ENCODE data around the gene IKBIP. TPM values are rescaled to one million over a fixed set of nuclear protein-coding genes. Genes with fewer than 3 reads are reported as not detected.
"Not testable (repeated sequence)": the region's sequence is repeated elsewhere in the genome, so short reads cannot be mapped to it uniquely, and the experiment has no call there.

IKBIP gene
- total RNA-seq, 1 donor from 2014 or later = 74.2 TPM

- no peak for DNase-seq (ENCODE audit: extremely low read depth, low read depth, low spot score)
These were observed 6.6 kb downstream of the IKBIP start for GRCh38 chr12:98638009-98638408.

GRCh38 chr12:98637068-98637467 lies 7.5 kb downstream of the IKBIP start:
- DNase-seq (ENCODE audit: extremely low read depth, low read depth, low spot score) = no peak

DNA sequence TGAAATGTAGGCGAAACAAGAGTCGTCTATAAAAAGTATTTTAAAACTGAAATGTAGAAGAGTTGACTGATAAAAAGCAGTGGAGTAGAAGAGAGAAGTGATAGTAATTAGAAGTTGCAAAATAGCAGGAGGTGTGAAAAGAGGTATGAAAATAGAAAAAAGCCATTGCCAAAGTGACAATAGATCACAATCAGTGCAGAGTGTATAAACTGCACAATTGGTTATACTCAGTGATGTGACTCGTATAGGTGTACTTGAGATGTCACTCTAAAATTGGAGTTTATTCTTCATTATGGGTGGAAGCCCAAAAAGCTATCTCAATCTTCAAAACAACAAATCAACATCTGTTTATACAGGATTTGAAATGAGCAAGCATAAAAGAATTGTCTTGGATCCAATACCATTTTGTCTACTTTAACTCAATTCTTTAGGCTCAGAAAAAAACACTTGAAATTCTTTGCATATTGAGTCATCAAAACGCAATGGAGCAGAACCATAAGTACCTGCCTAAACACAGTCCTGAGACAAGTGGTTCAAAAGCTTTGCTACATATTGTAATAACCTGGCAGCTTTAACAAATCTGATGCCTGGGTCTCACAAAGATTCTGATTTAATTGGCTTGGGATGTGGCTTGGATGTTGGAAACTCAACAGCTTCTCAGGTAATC lies 8.8 kb downstream of the IKBIP start:
- peak; percentile 27 for DNase-seq (ENCODE audit: extremely low read depth, low read depth, low spot score)

DNA sequence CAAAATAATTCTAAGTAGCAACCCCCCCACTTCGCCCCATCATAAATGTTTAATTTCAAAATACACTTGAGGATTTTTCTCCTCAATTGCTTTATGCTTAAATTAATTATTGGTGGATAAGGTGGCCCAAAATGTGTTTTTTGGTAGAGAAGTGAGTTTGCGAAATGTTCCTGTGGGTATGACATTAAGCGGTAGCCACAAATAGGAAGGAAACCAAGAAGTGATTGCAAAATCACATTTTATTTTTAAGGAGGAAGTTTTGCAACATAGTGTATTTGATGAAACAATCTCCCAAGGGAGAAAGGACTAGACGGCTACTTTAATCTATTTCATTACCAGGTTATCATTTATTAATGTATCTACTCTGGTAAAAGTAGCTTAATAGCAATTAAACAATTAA lies 25.6 kb downstream of the IKBIP start:
- DNase-seq (ENCODE audit: extremely low read depth, low read depth, low spot score) = no peak

DNA sequence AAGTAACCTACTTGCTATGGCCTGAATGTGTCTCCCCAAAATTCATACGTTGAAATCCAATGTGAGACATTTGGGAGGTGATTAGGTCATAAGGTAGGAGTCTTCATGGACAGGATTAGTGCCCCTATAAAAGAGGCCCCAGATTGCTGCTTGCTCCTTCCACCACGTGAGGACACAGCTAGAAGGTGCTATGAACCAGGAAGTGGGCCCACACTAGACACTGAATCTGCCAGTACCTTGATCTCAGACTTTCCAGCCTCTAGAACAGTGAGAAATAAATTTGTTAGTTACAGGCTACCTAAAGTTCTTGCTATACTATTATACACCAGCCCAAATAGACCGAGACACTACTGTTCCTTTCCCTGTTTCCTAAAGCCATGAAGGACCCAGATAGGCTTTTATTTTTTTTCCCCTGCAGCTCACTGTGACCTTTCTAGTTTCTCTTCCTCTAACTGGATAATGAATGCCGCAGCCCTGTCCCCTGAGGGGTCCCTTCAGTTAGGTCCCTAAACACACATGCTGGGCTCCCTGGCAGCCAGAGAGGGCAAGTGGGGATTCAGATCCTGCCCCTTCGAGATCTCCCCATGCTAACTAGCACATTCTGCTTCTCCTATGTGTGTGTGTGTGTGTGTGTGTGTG lies 31.8 kb downstream of the IKBIP start:
- no peak for DNase-seq (ENCODE audit: extremely low read depth, low read depth, low spot score)

GRCh38 chr12:98610596-98610995 lies 34.0 kb downstream of the IKBIP start:
- no peak for DNase-seq (ENCODE audit: extremely low read depth, low read depth, low spot score)

DNA sequence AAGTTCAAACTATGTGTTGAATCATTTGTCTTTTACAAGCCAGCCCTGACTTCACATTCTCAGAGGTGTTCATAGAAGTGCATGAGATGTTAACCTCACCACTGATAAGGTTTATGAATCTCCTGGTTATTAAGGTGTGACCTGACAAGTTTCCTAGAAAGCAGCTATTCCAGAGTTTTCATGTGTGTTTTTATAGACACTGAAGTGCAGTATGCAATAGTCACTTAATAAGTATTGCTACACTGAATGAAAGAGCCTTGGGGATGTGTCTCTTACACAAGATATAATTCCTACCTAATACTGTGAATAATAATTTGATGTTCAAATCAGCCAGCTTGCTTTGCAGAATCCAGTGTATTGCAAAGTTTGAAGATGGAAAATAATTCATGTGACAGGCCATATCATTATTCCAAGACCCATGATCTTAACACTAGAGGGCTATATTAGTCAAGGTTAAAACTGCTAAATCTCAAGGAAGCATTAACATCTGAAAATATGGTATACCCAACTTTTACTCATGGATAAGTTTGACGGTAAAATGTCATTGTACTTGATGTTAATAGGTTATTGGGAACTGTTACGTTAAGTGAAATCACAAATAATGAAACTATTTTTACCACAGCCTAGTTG lies 38.1 kb downstream of the IKBIP start:
- no peak for DNase-seq (ENCODE audit: extremely low read depth, low read depth, low spot score)

DNA sequence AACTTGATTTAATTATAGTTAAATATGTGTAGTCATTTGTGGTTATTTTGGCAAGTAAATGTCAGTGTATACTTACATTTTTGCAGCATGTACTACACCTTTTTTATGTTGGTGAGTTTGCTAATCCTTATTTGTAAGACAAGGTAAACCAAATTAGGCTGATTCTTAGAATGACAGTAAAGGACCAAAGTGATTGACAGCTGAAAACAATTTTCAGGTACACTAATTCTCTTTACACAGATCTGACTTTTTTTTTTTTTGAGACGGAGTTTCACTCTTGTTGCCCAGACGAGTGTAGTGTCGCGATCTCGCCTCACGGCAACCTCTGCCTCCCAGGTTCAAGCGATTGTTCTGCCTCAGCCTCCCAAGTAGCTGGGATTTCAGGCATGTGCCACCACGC lies 42.7 kb downstream of the IKBIP start:
- DNase-seq (ENCODE audit: extremely low read depth, low read depth, low spot score) = no peak

- not testable (repeated sequence) for DNase-seq (ENCODE audit: extremely low read depth, low read depth, low spot score)
These were observed 47.3 kb downstream of the IKBIP start for GRCh38 chr12:98597313-98597712.

GRCh38 chr12:98595243-98595988 lies 49.2 kb downstream of the IKBIP start:
- no peak for DNase-seq (ENCODE audit: extremely low read depth, low read depth, low spot score)

- DNase-seq (ENCODE audit: extremely low read depth, low read depth, low spot score) = no peak
These were observed 50.3 kb downstream of the IKBIP start for GRCh38 chr12:98594050-98594835.

- DNase-seq (ENCODE audit: extremely low read depth, low read depth, low spot score) = peak; percentile 83
These were observed 51.1 kb downstream of the IKBIP start, which contains the start of gene SLC25A3 for GRCh38 chr12:98593351-98594049. Gene SLC25A3, plus strand, starts transcription at chr12:98593686. Its CDS starts 293 bp downstream, at chr12:98593979.

DNA sequence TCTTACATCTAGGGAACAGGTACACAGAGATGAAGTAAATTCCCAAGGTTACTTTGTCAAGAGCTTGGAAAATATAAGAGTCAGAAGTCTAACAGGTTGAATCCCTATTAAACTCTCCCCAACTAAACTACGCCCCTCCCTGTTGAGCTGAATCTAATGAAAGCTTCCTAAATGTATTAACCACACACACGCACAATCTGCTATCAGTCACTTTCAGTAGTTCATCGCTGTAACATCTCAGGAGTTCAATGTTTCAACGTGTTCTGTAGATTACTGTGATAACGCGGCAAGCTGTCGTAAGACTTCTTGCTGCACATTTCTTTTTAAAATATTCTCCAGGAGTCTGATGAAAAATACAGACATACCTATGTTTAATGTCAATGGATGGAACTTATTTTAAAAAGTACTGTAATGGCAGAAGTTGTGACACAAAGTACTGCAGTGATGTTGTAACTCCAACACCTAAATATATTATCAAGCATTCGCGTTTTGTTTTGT lies 51.7 kb downstream of the IKBIP start:
- DNase-seq (ENCODE audit: extremely low read depth, low read depth, low spot score) = no peak

GRCh38 chr12:98591209-98591608 lies 53.4 kb downstream of the IKBIP start:
- DNase-seq (ENCODE audit: extremely low read depth, low read depth, low spot score) = no peak

- DNase-seq (ENCODE audit: extremely low read depth, low read depth, low spot score) = no peak
These were observed 57.5 kb downstream of the IKBIP start for GRCh38 chr12:98587084-98587483.

- no peak for DNase-seq (ENCODE audit: extremely low read depth, low read depth, low spot score)
These were observed 62.5 kb downstream of the IKBIP start for GRCh38 chr12:98582093-98582492.

DNA sequence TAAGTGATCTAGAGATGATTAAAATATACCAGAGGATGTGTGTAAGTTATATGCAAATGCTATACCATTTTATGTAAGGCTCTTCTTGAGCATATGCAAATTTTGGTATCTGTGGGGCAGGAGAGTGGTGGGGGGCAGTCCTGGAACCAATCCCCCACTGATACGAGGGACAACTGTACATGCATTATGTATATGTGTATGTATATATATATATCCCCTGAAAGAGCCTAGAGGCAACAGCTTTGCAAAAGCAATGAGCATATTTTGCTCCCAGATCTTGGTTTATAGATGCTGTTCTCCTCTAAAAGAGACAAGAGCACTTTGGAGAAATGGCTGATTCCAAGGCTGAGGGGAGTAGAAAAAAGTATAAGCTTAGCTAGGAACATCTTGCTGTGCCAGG lies 63.5 kb downstream of the IKBIP start:
- no peak for DNase-seq (ENCODE audit: extremely low read depth, low read depth, low spot score)

GRCh38 chr12:98580695-98581094 lies 63.9 kb downstream of the IKBIP start:
- no peak for DNase-seq (ENCODE audit: extremely low read depth, low read depth, low spot score)

- DNase-seq (ENCODE audit: extremely low read depth, low read depth, low spot score) = no peak
These were observed 64.8 kb downstream of the IKBIP start for GRCh38 chr12:98579835-98580234.

- DNase-seq (ENCODE audit: extremely low read depth, low read depth, low spot score) = no peak
These were observed 65.2 kb downstream of the IKBIP start for GRCh38 chr12:98579347-98579746.

Data from glomerular endothelial cell (primary cell).